Panc1 (cell line): ENCODE measurements around the gene FECH. TPM values are rescaled to one million over a fixed set of nuclear protein-coding genes. Genes with fewer than 3 reads are reported as not detected.
A peak's percentile ranks its signal among the peaks of the same experiment; 100 is the strongest.

Experiments
- ATAC-seq: fragments of 200-7000 bp; cut with Tn5 transposase; 2 replicates; pipeline ENCODE4 v1.9.1; 2020; ENCODE audit warnings: mild to moderate bottlenecking, moderate library complexity
- BruUV-seq: library from RNA; stranded (reverse); fragments of 400-500 nt; replicated peaks from 2 replicates; lab custom pipeline; 2021; lab: Mats Ljungman, UMichigan
- CTCF ChIA-PET: fragments of 300-600 bp; sonication (Branson Sonifier 250); formaldehyde crosslinking; loops from one replicate; lab custom pipeline; 2022; ENCODE audit warnings: antibody characterized with exemption; lab: Charles Lee
- POLR2A ChIA-PET: fragments of 300-600 bp; sonication (Branson Sonifier 250); formaldehyde crosslinking; loops from one replicate; lab custom pipeline; 2022; ENCODE audit warnings: antibody characterized with exemption; lab: Charles Lee
- DNase-seq: peaks from one replicate; pipeline ENCODE4 v3.0.0-alpha.2; 2010; ENCODE audit warnings: low read depth, low spot score
- H3K27ac ChIP-seq: 2 replicates; pipeline ENCODE4 v1.5.1; 2011; ENCODE audit warnings: mild to moderate bottlenecking, low read length, inconsistent platforms
- H3K27me3 ChIP-seq: fragments of 200-500 bp; sonication (Bioruptor generic); 2 replicates; pipeline ENCODE4 v1.6.0; 2014; ENCODE audit warnings: low read length, inconsistent platforms; ENCODE audit not compliant: control insufficient read depth, insufficient read depth
- H3K36me3 ChIP-seq: fragments of 200-500 bp; sonication (Bioruptor generic); 2 replicates; pipeline ENCODE4 v1.5.1; 2014; ENCODE audit warnings: inconsistent platforms, mild to moderate bottlenecking, low read length, moderate library complexity; ENCODE audit not compliant: control insufficient read depth, insufficient read depth
- H3K4me1 ChIP-seq: 2 replicates; pipeline ENCODE4 v1.5.1; 2011; ENCODE audit warnings: inconsistent platforms, mild to moderate bottlenecking, low read length, moderate library complexity; ENCODE audit not compliant: control insufficient read depth, insufficient read depth
- H3K4me3 ChIP-seq, 2 experiments: 2 replicates each; pipeline ENCODE4 v1.5.1; 2011 to 2012; ENCODE audit warnings: low read depth in 2 of 2, low read length in 2 of 2, mild to moderate bottlenecking in 2 of 2, inconsistent platforms in 1 of 2, moderate library complexity in 1 of 2
- H3K9me3 ChIP-seq: fragments of 200-500 bp; sonication (Bioruptor generic); 2 replicates; pipeline ENCODE4 v1.5.1; 2014; ENCODE audit warnings: low read depth, mild to moderate bottlenecking, inconsistent platforms, low read length, moderate library complexity; ENCODE audit not compliant: control insufficient read depth, insufficient read depth
- CTCF ChIP-seq: fragments of 450-650 bp; IDR thresholded peaks from 2 replicates; pipeline ENCODE4 v1.5.1; 2017; ENCODE audit warnings: mild to moderate bottlenecking
- POLR2AphosphoS5 ChIP-seq: IDR thresholded peaks from 2 replicates; pipeline ENCODE4 v1.6.1; 2012; ENCODE audit warnings: mild to moderate bottlenecking, low read depth, low read length, moderate library complexity
- REST ChIP-seq, 2 experiments: IDR thresholded peaks; 2 replicates each; pipeline ENCODE4 v1.6.1; 2011 to 2012; ENCODE audit warnings: low read depth in 2 of 2, control low read depth in 1 of 2, low read length in 1 of 2, mild to moderate bottlenecking in 1 of 2, moderate library complexity in 1 of 2; ENCODE audit not compliant: insufficient read depth in 1 of 2
- SIN3A ChIP-seq: IDR thresholded peaks from 2 replicates; pipeline ENCODE4 v1.6.1; 2012; ENCODE audit warnings: low read depth, mild to moderate bottlenecking, low read length, moderate library complexity, borderline replicate concordance; ENCODE audit not compliant: insufficient read depth
- TCF7L2 ChIP-seq: IDR thresholded peaks from 2 replicates; pipeline ENCODE4 v1.6.1; 2011; ENCODE audit warnings: mild to moderate bottlenecking, low read depth, low read length, inconsistent platforms
- in situ Hi-C: cut with HindIII; loops from 2 replicates; pipeline ENCODE4 v1.10.0; 2016; ENCODE audit warnings: low sequenced_read_pairs, low pct_unique_long_range_greater_than_20kb
- intact Hi-C: fragments of 100-400 bp; cut with micrococcal nuclease; formaldehyde crosslinking; loops from one replicate; pipeline ENCODE4 v1.10.0; 2022; ENCODE audit not compliant: unreplicated experiment
- total RNA-seq: library from RNA; stranded (reverse); gene quantifications from one replicate; pipeline ENCODE4 v1.2.1, GENCODE V29; 2021; ENCODE audit not compliant: unreplicated experiment

FECH gene
- total RNA-seq, 1 experiment from 2014 or later = 25.2 TPM

GRCh38 chr18:57585421-57585820 is 1.1 kb downstream of the FECH start:
- Histone ChIP-seq H3K4me3 (peak overlapping the region; percentile 74 to 76), H3K36me3 (peaks cover 3% of the 10 kb centered on the region; the same call in 1 of the 2 replicates), H3K27me3 (no peaks in the 10 kb centered on the region), H3K4me1 (peaks cover 14% of the 10 kb centered on the region; the same call in 1 of the 2 replicates), H3K9me3 (no peaks in the 10 kb centered on the region), H3K27ac (peak overlapping the region; percentile 70; the same call in 1 of the 2 replicates)
- in situ Hi-C loops = no loop called here
- no peak for DNase-seq
- ChIA-PET POLR2A (no interaction called here), CTCF (no interaction called here)
- no TSS peak for BruUV-seq
- ATAC-seq = no peak
- TF ChIP-seq TCF7L2 (no peak), POLR2AphosphoS5 (no peak), CTCF (no peak), REST (IDR thresholded peaks at IDR 0.05; ENCODE audit: insufficient read depth in 1 of 2, low read depth in 2 of 2, low read length in 1 of 2) (no peak), SIN3A (no peak)
- intact Hi-C loops = no loop called here

- CTCF ChIA-PET = no interaction called here
- no peaks in the 10 kb centered on the region for H3K9me3 ChIP-seq
- H3K27me3 ChIP-seq = no peaks in the 10 kb centered on the region
- BruUV-seq = TSS peak; percentile 68
- peaks cover 14% of the 10 kb centered on the region; the same call in 1 of the 2 replicates for H3K4me1 ChIP-seq
- in situ Hi-C loops = no loop called here
- POLR2A ChIA-PET = no interaction called here
- no peak overlapping the region for H3K4me3 ChIP-seq
- intact Hi-C loops = no loop called here
- H3K27ac ChIP-seq = no peak overlapping the region
- TF ChIP-seq REST (IDR thresholded peaks at IDR 0.05; ENCODE audit: insufficient read depth in 1 of 2, low read depth in 2 of 2, low read length in 1 of 2) = no peak
- no peak for TF ChIP-seq CTCF
- TF ChIP-seq POLR2AphosphoS5 = no peak
- TF ChIP-seq SIN3A = no peak
- no peak for TF ChIP-seq TCF7L2
- H3K36me3 ChIP-seq = peaks cover 3% of the 10 kb centered on the region; the same call in 1 of the 2 replicates
- no peak for DNase-seq
- no peak for ATAC-seq
These were observed 2.1 kb downstream of the FECH start for GRCh38 chr18:57584444-57584843.
